Measurements from ENCODE around the gene TRPV5.

The TRPV5 gene

GRCh38 chr7:142932386-142933091, 1.0 kb downstream of the TRPV5 start:
- FAIRE-seq, result no peak
- no peak for DNase-seq (ENCODE audit: insufficient read length, low spot score)
- TF ChIP-seq, protein P1, sequence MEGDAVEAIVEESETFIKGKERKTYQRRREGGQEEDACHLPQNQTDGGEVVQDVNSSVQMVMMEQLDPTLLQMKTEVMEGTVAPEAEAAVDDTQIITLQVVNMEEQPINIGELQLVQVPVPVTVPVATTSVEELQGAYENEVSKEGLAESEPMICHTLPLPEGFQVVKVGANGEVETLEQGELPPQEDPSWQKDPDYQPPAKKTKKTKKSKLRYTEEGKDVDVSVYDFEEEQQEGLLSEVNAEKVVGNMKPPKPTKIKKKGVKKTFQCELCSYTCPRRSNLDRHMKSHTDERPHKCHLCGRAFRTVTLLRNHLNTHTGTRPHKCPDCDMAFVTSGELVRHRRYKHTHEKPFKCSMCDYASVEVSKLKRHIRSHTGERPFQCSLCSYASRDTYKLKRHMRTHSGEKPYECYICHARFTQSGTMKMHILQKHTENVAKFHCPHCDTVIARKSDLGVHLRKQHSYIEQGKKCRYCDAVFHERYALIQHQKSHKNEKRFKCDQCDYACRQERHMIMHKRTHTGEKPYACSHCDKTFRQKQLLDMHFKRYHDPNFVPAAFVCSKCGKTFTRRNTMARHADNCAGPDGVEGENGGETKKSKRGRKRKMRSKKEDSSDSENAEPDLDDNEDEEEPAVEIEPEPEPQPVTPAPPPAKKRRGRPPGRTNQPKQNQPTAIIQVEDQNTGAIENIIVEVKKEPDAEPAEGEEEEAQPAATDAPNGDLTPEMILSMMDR (IDR thresholded peaks at IDR 0.05; ENCODE audit: insufficient read depth, missing control alignments), result no peak

DNA sequence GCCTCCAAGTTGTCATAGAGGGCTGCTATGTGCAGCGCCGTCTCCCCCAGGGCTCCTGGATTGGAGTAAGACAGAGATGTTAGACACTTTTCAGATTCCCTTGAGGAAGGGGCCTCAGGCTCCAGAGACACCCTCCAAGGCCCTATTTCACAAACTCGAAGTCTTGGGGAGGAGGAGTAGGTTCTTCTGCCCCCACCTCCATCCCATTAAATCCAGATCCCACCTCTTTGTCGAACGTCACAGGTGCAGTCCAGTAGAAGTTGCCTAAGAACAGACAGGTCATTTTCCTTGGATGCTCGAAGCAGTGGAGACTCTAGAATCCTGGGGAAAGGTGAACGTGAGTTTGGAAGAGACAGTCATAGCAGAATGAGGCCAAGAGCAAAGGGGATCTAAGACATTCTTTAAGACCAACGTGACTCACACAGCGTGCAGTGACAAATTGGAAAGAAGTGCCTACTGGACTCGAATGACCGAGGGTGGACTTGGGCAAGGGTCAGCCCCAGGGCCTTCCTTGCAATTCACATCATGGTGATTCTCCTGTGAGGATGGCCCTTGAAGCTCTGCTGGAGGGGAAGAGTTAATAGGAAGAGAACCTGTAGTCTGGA, 3.3 kb downstream of the TRPV5 start:
- TF ChIP-seq, protein P1 (IDR thresholded peaks at IDR 0.05; ENCODE audit: insufficient read depth, missing control alignments), result no peak
- no peak for FAIRE-seq
- no peak for DNase-seq (ENCODE audit: insufficient read length, low spot score)

DNA sequence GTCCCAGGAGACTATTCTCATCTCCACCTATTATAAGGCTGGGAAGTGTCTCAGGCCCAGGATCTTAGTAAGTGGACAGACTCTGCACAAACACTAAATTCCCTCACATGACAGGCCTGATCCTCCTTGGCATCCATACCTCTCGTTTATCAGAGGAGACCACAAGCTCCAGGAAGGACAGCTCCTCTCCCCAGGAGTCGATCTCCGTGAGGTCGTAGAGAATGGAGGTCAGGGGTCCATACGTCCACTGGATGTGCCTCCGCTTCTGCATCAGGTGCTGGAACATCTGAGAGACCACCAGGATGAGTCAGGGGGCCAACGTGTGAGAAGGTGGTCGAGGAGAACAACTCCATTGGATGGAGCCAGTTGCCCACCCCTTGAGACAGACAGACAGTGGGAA, 5.6 kb downstream of the TRPV5 start:
- FAIRE-seq, result no peak
- TF ChIP-seq, protein P1 (IDR thresholded peaks at IDR 0.05; ENCODE audit: insufficient read depth, missing control alignments), result no peak
- no peak for DNase-seq (ENCODE audit: insufficient read length, low spot score)

GRCh38 chr7:142927085-142927745, 6.3 kb downstream of the TRPV5 start:
- no peak for FAIRE-seq
- DNase-seq (ENCODE audit: insufficient read length, low spot score), result no peak
- TF ChIP-seq, protein P1 (IDR thresholded peaks at IDR 0.05; ENCODE audit: insufficient read depth, missing control alignments), result no peak

- TF ChIP-seq, protein P1 (IDR thresholded peaks at IDR 0.05; ENCODE audit: insufficient read depth, missing control alignments), result no peak
- FAIRE-seq (no peak), DNase-seq (ENCODE audit: insufficient read length, low spot score) (no peak)
Measured at GRCh38 chr7:142925413-142925812, 8.1 kb downstream of the TRPV5 start.

- no peak for FAIRE-seq
- TF ChIP-seq, protein P1 (IDR thresholded peaks at IDR 0.05; ENCODE audit: insufficient read depth, missing control alignments), result no peak
- DNase-seq (ENCODE audit: insufficient read length, low spot score), result no peak
Measured at GRCh38 chr7:142923391-142923790, 10.2 kb downstream of the TRPV5 start.

DNA sequence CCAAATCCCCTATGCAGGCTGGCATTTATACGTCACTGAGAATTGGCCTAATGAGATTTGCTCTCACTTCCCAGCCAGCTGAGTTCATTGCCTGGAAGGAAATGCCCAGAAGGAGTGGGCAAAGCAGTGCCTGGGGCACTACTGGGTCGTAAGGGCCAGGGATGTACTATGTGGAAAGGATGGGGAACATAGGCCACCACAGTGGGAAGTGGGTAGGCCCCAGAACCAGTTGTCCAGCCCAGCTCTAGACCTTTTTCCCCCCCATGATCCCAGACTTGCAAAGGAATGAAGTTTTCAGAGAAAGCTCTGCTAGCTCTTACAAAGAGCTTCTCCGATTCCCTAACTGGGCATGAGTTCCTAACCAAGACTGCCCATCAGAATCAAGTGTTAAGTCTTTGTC, 13.9 kb downstream of the TRPV5 start:
- no peak for FAIRE-seq
- TF ChIP-seq, protein P1 (IDR thresholded peaks at IDR 0.05; ENCODE audit: insufficient read depth, missing control alignments), result no peak
- DNase-seq (ENCODE audit: insufficient read length, low spot score), result no peak

Data from D721Med (cell line).